HG02970 (cell line): ENCODE results near the gene CSNK1G1.

ENCODE experiments used
- ATAC-seq: cut with Tn5 transposase; IDR thresholded peaks from one replicate; pipeline ENCODE4 v1.9.1; 2021; ENCODE audit warnings: mild to moderate bottlenecking, moderate library complexity, moderate number of reproducible peaks; ENCODE audit not compliant: unreplicated experiment, low FRiP score

CSNK1G1 gene

DNA sequence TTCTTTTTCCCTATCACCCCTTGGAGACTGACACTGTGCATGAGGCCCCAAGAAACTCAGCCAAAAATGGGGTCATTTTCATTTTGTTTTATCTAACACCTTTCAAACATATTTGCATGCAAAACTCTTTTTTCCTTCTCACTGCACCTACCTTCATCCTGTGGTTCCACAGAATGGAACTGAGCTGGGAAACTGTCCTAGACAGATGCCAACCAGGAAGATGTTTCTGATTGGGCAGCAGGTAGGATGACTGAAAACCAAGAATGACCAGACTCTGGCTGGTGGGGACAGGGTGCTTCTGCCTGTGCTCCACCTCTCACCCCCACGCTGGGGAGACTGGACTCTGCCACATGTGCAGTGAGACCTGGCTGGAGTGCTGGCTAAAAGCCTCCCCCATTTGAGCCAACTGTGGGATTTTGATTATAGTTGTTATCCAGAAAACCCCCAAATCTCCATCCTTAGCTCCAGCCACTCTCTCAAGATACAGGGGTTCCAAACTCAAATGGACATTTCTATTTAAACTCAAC, 198.3 kb downstream of the CSNK1G1 start:
- ATAC-seq, result no peak

DNA sequence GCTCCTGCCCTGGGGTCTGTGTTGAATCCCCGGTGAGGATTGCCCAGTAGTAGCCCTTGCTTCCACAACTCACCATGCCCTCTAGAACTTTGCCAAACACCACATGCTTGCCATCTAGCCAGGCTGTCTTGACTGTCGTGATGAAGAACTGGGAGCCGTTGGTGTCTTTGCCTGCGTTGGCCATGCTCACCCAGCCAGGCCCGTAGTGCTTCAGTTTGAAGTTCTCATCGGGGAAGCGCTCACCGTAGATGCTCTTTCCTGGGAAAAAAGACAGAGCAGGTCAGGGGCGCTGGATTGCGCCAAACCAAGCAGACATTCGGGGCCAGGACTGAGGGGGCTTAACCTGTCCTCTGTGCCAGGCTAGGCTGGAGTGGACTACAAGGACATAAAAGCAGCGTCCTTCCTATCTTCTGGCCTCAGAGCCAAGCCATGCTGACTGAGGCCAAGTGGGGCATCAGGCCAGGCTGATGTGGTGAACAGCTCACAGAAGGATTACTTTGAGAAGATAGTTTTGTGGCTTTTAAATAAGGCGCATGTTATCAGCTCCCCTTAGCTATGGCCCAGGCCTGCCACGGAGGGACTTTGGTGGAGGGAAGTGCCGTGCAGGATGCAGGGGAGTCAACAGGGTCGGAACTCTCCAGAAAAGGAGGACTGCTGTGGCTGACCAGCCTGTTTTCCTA, 199.2 kb downstream of the CSNK1G1 start:
- no peak for ATAC-seq

DNA sequence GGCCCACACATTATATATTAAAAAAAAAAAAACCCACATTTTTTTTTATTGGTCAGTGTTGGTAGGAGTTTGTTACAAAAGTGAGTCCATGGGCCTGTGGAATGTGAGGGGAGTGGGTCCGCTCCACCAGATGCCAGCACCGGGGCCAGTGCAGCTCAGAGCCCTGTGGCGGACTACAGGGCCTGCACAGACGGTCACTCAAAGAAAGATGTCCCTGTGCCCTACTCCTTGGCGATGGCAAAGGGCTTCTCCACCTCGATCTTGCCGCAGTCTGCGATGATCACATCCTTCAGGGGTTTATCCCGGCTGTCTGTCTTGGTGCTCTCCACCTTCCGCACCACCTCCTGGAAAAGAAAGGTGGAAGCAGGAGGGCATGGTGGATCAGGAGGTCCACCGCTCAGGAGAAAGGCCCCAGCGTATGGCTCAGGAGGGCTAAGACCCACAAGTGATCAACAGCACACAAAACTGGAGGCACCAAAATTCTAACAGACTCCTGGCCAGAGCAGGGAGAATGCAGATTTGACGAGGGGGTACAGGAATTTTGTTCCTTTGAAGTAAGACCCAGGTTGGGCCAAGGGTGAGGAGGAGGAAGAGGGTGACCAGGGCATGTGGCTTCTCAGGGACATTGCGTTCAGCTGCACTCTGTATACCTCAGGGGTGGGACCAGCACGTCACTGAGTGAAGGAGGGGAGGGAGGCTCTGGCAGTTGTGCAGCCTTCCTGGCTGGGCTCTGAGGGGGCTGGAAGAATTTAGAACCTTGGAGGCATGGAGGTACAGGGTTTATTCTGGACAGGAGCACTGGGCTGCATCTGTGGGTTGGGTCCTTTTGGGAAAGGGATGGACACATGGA, 199.9 kb downstream of the CSNK1G1 start:
- ATAC-seq, result no peak

- ATAC-seq, result peak; percentile 45
These were observed 202.2 kb downstream of the CSNK1G1 start for GRCh38 chr15:64153480-64154367.

DNA sequence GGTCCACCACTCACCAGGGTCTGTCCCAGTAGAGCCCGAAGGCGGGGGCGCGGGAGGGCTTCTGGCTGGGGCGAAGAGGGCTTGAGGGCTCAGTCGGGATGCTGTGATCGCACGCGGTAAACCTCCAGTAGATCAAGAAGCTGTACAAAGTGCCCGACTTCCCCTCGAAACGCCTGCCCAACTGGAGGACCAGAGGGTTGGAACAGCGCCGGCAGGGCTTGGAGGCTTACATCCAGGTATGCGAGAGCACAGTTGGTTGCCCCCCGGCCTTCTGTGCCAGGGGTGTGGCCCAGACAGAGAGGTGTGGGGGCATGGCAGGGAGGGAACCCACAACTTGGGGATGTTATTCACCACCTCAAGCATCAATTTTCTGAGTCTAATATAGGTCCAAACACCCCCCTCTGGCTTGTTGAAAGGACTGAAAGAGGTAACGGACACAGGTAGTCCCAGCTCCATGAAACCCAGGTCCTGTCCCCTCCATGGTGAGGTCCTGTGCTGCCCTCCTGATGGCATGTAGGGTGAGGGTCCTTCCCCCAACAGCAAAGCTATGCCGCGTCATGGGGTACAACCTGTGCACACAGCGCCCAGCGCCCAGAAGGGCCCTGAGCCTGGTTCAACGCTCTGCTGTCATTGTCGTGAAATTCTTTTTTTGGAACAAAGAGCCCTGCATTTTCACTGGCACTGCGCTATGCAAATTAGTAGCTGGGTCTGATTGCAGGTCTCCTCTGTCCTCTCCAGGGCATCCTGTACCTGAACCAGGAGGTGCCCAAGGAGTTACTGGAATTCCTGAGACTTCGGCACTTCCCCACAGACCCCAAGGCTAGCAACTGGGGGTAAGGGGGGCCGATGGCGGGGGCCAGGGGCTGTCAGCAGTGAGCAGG, 203.2 kb downstream of the CSNK1G1 start:
- peak; percentile 6 for ATAC-seq

DNA sequence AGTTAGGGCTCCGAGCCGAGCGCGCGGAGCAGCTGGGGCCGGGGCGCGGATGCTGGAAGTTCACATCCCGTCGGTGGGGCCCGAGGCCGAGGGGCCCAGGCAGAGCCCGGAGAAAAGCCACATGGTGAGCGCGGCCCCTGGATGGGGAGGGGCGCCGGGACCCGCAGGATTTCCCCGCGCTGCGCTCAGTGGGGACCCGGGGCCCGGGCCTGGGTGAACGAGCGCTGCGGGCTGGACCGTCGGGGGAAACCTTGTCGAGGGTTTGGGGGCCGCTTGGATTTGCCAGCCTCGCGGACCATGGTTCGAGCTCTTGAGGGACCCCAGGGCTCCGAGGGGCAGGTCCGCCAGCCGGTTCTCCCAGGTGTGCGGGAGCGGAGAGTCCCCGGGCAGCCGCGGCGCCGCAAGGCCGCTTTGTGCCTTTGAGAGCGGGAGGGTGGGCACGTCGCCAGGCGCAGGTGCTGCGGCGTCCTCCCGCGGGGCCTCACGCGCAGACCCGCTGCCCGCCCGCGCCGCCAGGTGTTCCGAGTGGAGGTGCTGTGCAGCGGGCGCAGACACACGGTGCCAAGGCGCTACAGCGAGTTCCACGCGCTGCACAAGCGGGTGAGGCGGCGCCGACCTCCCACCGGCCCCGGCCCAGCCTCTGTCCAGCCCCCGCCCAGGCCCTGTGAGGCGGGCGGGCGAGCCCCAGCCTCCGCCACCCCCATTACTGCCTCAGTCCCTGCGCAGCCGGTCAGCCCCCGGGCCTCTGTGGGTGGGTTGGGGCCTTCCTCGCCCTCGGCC, 204.1 kb downstream of the CSNK1G1 start, which contains the start of gene SNX22:
SNX22 (plus strand) TSS at position 5 of the 780 bp plus-strand sequence; CDS start at position 50, 45 bp downstream.
- ATAC-seq, result peak; percentile 4

DNA sequence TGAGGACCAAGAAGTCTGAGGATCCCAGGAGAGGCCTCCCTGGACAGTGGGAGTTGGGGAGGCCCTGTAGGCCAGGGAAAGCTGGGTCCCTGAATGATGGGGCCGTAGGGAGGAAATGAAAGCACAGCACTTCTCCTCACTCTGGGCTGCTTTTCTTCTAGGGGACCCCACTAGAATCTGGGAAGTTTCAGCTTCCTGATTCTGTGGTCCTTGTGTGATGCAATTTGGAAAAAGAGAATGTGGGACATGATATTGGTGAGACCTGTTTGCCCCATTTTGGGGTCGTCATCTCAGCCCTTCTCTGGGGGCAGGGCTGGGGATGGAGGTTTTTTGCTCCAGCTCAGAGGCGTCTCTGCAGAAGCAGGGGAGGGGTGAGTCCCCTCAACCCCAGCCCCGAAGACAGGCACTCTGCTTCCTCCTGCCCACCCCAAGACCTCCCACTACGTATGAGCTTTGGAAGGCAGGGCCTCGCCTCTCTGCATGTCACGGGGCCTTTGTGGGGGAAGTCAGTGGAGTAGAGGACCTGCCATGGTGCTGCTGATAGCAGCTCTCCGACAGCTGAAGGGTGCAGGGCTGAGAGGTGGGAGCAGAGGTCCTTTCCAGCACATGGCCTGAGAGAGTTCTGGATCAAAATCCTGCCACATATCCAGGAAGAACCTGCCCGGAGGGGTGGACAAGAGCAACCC, 205.9 kb downstream of the CSNK1G1 start:
- ATAC-seq, result no peak

DNA sequence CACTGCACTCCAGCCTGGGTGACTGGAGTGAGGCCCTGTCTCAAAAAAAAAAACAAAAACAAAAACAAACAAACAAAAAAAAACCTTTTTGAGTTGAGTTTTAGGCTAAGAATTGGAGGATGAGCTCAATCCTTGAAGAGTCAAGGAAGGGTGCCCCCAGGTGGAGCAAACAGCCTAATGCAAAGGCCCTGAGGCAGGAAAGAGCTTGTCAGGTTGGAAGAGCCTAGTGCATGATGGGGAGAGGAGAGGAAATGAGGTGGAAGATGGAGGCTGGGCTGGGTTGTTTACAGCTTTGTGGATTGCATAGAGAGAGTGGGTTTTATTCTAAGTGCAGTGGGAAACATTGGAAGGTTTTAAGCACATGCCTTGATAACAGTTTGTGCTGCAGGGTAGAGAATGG, 206.5 kb downstream of the CSNK1G1 start:
- no peak for ATAC-seq

DNA sequence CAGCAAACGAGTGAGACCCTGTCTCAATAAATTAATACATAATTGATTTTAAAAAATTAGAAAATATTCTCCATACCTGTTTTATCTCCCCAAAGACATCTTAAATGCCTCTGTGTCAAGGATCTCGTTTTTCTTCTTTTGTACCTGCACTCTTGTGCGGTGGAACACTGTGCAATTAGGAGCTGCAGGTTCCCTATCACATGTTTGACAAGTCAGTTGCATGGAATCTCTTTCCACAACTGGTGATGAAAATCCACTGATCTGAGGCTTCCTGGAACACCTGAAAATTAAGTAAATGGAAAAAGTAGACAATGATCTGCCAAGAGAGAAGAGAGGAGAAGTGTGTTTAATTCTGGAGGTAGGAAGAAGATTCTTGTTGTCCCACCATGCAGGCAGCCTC, 207.4 kb downstream of the CSNK1G1 start:
- ATAC-seq, result no peak

- no peak for ATAC-seq
These were observed 207.8 kb downstream of the CSNK1G1 start for GRCh38 chr15:64148168-64148567.

GRCh38 chr15:64146885-64147681, 208.9 kb downstream of the CSNK1G1 start:
- no peak for ATAC-seq

DNA sequence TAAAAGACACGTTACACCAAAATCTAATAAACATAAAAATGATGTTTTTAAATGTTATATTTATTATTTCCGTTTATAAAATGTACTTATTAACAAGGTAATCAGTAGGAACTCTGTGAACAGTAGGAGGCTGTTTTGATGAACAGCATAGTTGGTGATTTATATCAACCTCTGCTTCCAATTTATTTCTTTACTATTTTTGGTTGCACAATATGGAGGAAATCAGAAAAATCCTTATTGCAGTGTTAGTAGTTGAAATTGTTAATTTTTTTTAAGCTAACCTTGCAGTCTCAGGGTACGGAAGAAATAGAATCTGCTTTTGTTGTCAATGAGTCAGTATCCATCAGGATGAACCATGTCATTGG, 209.5 kb downstream of the CSNK1G1 start:
- ATAC-seq, result no peak

- ATAC-seq, result no peak
These were observed 209.9 kb downstream of the CSNK1G1 start for GRCh38 chr15:64146041-64146440.

DNA sequence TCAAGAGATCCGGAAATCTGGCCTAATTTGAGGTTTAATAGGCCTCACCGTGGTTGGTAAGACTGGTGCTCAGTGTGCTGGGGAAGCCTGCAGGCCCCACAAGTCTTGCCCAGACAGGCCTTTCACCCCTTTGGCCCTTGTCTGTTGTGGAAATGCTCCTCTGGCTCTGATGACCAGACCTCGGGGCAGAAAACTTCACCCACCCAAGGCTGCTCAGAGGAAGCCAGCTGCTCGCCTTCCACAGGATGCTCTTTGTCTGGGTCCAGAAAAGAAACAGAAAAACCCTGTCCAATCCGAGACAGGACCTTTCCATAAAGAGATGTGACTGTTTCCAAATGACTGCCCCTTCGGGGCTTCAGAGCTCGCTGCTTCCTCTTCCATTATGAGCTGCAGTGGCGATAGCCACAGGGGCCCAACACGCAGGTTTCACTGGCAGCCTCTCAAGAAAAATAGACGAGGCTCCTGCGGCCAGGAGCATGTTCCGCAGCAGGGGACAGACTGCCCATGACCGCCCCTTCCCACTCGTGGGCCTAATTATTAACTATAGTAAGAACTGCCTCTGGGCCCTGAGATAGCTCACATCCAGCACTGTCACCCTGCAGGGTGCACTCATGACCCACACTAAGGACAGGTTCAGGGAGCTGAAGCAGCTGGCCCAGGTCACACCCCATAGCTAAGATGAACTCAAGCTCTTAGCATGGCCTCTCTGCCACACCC, 211.2 kb downstream of the CSNK1G1 start:
- ATAC-seq, result no peak

- ATAC-seq, result no peak
These were observed 211.8 kb downstream of the CSNK1G1 start for GRCh38 chr15:64144192-64144564.

DNA sequence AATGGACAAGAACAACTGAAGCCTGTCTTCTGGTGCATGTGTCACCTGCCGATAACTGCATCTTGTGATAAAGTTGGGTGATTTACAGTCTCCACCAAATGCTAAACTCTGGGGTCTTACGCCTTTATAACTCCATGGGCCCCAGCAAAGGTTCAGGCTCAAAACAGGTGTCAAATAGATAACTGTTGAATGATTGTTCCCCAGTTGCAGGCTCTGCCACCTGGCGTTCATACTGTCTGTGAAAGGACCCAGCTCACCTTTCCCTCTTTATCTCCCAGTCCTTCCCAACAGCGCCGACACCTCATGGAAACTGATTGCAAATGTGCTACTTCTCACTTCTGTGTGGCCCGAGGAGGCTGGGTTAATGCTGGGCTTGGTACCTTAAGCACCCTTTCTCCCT, 212.7 kb downstream of the CSNK1G1 start:
- ATAC-seq, result no peak
